Urinary bladder (tissue), 4 donors: ENCODE measurements around the gene PSMB5. TPM values are rescaled to one million over a fixed set of nuclear protein-coding genes. Genes with fewer than 3 reads are reported as not detected.
"Not testable (repeated sequence)": the region's sequence is repeated elsewhere in the genome, so short reads cannot be mapped to it uniquely, and the experiment has no call there.

Experiments used
- DNase-seq: peaks from one replicate; pipeline ENCODE4 v3.0.0-alpha.2; 2015; ENCODE audit errors: extremely low spot score
- H3K27ac ChIP-seq: one replicate; pipeline ENCODE4 v1.5.1; 2013; ENCODE audit warnings: low read depth, mild to moderate bottlenecking, moderate library complexity
- H3K36me3 ChIP-seq: one replicate; pipeline ENCODE4 v1.6.1; 2013; ENCODE audit warnings: mild to moderate bottlenecking, moderate library complexity; ENCODE audit not compliant: insufficient read depth
- H3K4me1 ChIP-seq: one replicate; pipeline ENCODE4 v1.6.1; 2013; ENCODE audit warnings: mild to moderate bottlenecking, moderate library complexity; ENCODE audit not compliant: insufficient read depth
- H3K4me3 ChIP-seq: one replicate; pipeline ENCODE4 v1.5.1; 2013; ENCODE audit warnings: low read depth, low read length
- WGBS: extraction: QIAGEN DNeasy Blood & Tissue Kit; methylation state at CpG from one replicate; pipeline ENCODE4 v1.1.7; 2013; 5-methylcytosine and 5-hydroxymethylcytosine counted together
- polyA plus RNA-seq: library from polyadenylated mRNA; stranded (reverse); fragments of 200-250 nt; gene quantifications from one replicate; pipeline ENCODE4 v1.2.3, GENCODE V29; 2013
- total RNA-seq: library from RNA; depleted of rRNA; stranded (reverse); fragments of >200 nt; gene quantifications from one replicate; pipeline ENCODE4 v1.2.3, GENCODE V29; 2014
- donor health status: healthy with polysubstance abuse.
- donor health status: healthy.

Gene PSMB5
- total and polyA plus RNA-seq, 2 donors: 70.3 to 135 TPM

DNA sequence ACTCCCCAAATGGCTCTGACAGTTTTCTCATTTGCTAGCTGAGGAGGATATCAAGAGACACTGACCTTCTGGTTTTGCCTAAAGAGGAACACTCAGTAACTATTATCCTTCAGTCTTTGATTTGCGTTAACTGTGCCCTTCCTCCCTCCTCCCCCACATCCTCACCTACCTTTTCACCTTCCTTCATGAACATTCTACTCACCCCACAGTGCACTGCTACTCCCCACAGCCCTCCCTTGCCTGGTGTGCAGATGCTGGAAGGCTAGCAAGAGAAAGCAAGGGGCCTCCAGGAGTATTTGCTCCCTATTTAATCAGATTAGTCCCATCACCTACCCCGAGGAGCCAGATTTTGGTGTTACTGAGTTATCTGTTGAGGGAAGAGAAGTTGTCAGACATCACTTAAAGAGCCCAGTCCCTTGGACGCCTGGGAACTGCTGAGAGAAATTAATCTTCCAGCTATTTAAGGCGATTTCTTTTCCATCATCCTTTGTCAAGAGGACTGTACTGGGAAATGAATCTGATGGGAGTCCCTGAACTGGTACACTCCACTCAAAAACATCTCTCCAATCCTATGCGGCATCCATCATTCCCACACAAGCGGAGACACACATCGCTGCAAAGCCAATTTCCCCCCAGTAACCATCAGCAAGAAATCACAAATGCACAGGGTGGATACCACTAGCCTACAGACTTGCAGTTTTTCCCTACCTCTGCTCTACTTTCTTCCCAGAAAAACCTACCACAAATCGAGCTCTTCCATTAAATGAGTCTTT lies 11.5 kb downstream of the PSMB5 start:
- WGBS: 82% methylated on average over 8 of the region's 8 CpGs
- Histone ChIP-seq H3K36me3 (no peaks in the 10 kb centered on the region), H3K27ac (no peak overlapping the region), H3K4me3 (no peak overlapping the region), H3K4me1 (no peaks in the 10 kb centered on the region)
- no peak for DNase-seq

DNA sequence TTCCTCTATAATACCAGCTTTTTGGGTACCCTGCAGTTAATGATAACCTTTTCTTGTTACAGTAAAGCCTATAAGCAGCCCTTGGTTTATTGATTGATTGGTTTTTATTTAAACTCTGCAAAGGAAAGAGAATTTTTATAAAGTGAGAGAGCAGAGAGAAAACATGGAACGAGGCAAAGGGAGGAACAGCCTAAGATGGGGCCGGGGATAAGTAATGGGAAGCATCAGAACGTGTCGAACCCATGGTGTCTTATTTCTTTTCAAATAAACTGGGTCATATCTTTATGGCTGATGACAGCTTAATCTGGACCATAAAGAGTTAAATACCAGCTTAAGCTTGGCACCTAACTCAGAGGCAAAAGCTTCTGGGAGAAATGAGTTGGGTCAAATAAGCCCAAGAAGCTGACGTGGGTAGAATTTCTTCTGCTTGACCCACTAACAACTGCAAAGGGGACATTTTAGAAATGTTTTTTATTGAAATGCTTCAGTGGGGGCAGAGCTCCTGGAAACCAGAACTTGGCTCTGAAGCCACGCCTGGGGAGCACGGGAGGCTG lies 12.7 kb downstream of the PSMB5 start:
- Histone ChIP-seq H3K4me1 (no peaks in the 10 kb centered on the region), H3K27ac (no peak overlapping the region), H3K36me3 (no peaks in the 10 kb centered on the region), H3K4me3 (no peak overlapping the region)
- DNase-seq: no peak
- WGBS: 56% methylated on average over 7 of the region's 7 CpGs

DNA sequence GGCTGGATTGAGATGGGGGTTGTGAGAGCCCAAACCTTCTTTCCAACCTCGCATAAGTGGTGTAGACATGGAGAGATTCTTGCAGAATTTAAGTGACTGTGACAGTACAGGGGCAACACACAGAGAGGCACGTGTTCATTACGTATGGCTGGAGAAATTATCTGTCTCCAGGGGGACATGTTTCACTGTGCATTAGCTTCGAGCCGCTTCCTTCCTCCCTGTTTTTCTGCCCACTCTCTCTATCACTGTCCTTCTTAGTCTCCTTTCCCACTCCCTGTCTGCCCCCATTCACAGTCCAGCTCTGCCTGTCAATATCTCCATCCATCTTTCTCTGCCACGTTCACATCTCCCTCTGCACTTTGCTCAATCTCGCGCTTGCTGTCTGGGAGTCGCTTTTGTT lies 13.3 kb downstream of the PSMB5 start:
- Histone ChIP-seq H3K36me3 (no peaks in the 10 kb centered on the region), H3K4me3 (no peak overlapping the region), H3K27ac (no peak overlapping the region), H3K4me1 (no peaks in the 10 kb centered on the region)
- 52% methylated on average over 9 of the region's 9 CpGs for WGBS
- no peak for DNase-seq

DNA sequence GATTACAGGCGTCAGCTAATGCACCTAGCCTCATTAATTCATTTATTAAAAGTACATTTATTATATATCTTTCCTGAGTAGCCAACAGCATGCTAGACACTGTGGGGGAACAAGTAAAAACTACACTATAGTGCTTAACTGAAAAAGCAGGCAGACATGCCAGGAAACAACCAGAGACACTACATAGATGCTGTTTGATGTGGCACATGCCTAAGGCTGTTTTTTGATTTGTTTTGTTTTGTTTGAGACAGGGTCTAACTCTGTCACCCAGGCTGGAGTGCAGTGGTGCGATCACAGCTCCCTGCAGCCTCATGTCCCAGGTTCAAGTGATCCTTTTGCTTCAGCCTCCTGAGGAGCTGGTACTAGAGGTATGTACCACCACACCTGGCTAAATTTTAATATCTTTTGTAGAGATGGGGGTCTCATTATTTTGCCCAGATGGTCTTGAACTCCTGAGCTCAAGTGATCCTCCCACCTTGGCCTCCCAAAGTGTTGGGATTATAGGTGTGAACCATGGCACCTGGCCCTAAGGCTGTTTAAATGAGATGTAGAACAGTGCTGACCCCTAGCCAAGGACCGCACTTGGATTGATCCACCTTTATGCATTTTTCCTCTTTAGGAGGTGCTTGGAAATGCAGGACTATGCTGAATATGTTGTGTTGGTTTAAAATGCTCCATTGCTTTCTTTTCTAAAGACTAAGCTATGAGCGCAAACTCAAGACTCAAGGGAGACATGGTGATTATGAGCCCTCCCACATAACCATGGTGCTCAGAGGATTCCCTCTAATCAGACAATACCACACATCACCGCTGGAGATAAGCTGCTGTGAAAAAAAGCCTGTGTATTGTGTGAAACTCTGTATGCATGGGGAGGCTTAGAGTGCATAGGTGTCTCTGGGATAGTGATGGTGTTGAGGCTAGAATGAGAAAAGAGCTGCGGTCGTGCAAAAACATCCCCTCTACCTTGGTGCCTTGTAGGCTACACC lies 14.3 kb downstream of the PSMB5 start:
- no peak overlapping the region for H3K27ac ChIP-seq
- H3K36me3 ChIP-seq: no peaks in the 10 kb centered on the region
- no peaks in the 10 kb centered on the region for H3K4me1 ChIP-seq
- DNase-seq: no peak
- 91% methylated on average over 7 of the region's 7 CpGs for WGBS
- H3K4me3 ChIP-seq: no peak overlapping the region

DNA sequence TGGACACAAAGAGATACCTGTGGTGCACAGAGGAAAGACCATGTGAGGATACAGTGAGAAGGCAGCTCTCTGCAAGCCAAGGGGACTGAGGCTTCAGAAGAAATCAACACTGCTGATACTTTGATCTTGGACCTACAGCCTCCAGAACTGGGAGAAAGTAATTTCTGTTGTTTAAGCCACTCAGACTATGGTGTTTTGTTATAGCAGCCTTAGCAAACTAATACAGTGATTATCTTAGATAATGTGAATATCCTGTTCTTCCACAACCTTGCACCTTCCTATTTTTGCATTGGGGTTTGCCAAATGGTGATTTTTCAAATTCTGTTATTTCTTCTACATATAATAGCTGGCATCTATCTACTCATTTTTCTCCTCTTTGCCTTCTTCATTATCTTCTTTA lies 16.6 kb downstream of the PSMB5 start:
- DNase-seq: no peak
- no peak overlapping the region for H3K27ac ChIP-seq
- no peak overlapping the region for H3K4me3 ChIP-seq
- H3K4me1 ChIP-seq: no peaks in the 10 kb centered on the region
- H3K36me3 ChIP-seq: no peaks in the 10 kb centered on the region

DNA sequence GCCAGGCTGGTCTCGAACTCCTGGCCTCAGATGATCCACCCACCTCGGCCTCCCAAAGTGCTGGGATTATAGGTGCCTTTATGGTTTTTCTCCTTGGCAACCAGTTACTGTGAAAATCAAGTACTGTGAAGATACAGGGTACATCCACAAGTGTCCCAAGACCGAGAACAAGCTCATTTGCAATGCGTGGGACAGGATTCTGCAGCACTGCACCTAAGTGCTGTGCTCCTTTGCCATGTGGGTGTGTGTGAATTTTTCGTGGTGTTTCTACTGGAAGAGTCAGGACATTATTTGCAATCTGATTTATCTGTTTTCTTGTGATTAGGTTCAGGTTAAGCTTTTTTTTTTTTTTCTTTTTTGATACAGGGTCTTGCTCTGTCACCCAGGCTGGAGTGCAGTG lies 17.6 kb downstream of the PSMB5 start:
- 86% methylated on average over 5 of the region's 5 CpGs for WGBS
- Histone ChIP-seq H3K36me3 (no peaks in the 10 kb centered on the region), H3K4me1 (no peaks in the 10 kb centered on the region), H3K4me3 (no peak overlapping the region), H3K27ac (no peak overlapping the region)
- DNase-seq: no peak

DNA sequence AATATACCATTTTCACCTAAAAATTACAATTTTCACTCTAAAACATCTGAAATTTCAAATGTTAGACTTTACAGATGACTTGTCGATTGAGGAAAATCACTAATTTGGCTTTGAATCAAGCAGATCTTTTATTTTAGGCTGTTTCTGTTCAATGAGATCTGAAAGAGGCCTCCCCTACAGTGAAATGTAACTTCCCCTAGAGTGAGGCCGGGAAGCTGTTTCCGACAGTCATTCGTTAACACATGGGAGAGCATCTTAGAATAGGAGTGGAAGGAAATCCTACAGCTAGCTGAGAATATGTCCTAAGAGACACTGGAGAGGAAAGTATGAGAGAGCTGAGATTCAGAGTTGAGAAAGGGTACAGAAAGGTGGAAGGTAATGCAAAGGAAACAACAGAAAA lies 19.1 kb downstream of the PSMB5 start:
- Histone ChIP-seq H3K27ac (no peak overlapping the region), H3K36me3 (no peaks in the 10 kb centered on the region), H3K4me3 (no peak overlapping the region), H3K4me1 (no peaks in the 10 kb centered on the region)
- 74% methylated on average over 4 of the region's 4 CpGs for WGBS
- DNase-seq: no peak

DNA sequence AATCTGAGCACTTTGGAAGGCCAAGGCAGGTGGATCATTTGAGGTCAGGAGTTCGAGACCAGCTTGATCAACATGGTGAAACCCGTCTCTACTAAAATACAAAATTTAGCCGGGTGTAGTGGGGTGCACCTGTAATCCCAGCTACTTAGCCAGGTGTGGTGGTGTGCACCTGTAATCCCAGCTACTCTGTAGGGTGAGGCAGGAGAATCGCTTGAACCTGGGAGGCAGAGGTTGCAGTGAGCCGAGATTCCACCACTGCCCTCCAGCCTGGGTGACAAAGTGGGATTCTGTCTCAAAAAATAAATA lies 21.0 kb downstream of the PSMB5 start:
- H3K27ac ChIP-seq, DNase-seq, H3K4me3 ChIP-seq, H3K36me3 ChIP-seq, H3K4me1 ChIP-seq: not testable (repeated sequence)
- WGBS: 87% methylated on average over 5 of the region's 5 CpGs

DNA sequence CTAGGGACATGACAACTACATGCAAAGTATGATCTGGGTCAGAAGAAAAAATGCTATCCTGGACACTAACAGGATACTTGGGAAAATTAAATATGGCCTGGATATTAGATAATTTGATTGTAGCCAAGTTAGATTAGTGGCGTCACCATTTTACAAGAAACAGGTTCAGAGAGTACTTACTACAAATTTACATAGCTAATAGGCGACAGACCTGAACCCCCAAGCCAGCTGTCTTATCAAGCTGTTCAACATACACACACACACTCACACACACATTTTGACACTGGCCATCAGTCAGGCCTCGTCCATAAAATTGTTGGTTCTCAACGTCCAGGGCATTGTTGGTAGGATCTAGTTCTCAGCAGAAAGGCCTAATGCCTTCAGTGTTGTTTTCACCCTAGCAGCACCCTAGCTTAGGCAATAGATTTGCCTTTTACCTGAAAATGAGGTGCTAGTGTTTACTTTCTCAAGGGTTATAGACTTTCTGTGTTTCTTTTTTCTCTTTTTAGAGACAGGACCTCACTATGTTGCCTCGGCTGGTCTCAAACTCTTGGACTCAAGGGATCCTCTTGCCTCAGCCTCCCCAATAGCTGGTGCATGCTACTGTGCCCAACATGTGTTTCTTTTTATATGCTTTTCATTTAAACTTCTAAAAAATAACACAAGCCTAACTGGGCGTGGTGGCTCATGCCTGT lies 21.5 kb downstream of the PSMB5 start:
- no peak for DNase-seq
- no peak overlapping the region for H3K4me3 ChIP-seq
- WGBS: 74% methylated on average over 6 of the region's 6 CpGs
- no peaks in the 10 kb centered on the region for H3K4me1 ChIP-seq
- no peak overlapping the region for H3K27ac ChIP-seq
- no peaks in the 10 kb centered on the region for H3K36me3 ChIP-seq

DNA sequence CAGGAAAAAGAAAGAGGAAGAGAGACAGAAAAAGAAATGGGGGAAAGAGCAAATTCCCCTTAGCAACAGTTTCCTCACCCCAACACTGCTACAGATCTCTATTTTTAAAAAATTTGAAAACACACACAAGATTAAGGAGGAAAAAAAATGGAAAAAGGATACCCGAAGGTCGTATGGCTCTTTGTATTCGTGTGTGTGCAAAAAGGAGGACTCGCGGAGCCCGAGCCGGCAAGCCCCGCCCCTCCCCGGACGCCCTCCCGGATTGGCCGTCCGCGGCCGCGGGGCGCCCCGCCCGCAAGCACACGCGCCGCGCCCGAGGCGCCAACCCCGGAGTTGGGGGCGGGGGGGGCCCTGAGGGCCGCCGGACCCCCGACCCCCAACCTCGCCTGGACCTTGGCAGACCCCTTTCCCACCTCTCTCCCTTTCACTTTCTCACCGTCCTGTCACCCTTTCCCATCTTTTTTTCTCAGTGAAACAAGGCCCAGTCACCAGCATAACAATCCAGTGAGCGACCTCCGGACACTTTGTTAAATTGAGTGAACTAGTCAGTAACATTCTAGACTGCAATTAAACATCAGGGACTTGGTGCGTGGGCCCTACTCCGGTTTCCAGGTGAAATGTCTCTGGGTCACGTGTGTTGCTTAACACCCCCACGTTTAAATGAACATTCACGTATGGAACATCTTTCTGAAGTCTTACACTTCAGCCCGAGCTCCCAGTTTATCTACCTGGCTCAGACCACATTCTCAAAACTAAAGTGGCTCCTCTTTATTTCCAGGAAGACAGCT lies 24.6 kb downstream of the PSMB5 start, which contains the start of gene C14orf93:
Gene C14orf93, minus strand, starts transcription at position 205 of the 788 bp plus-strand sequence. CDS start 11,120 bp downstream, outside the sequence.
- Histone ChIP-seq H3K27ac (peak within 1 kb of the TSS; percentile 90), H3K4me1 (no peaks in the 10 kb centered on the region), H3K36me3 (no peaks in the 10 kb centered on the region), H3K4me3 (peak within 1 kb of the TSS; percentile 50)
- peak; percentile 51 for DNase-seq
- 2% methylated on average over 40 of the region's 40 CpGs for WGBS

DNA sequence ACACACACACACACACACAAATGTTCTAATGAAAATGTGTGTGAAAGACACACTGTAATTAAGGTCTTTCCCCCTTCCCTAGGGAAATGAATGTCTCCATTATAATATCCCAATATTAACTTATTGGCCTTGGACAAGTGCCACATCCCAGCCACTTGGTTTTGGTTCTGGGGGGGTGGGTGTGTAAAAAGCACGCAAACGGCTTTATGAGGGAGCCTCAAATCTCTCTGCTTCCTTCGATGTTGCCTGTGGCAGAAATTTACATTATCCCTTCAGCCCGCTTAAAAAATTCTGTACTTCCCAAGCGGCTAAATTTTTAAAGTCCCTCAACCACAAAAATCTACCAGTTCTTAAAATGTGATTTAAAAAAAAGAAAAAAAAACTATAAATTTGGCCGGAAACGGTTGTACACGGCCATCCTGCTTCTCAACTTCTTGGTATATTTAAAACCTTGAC lies 25.2 kb downstream of the PSMB5 start:
- H3K4me3 ChIP-seq: peak overlapping the region; percentile 50
- H3K36me3 ChIP-seq: no peaks in the 10 kb centered on the region
- 11% methylated on average over 8 of the region's 8 CpGs for WGBS
- no peaks in the 10 kb centered on the region for H3K4me1 ChIP-seq
- no peak overlapping the region for H3K27ac ChIP-seq
- DNase-seq: no peak

DNA sequence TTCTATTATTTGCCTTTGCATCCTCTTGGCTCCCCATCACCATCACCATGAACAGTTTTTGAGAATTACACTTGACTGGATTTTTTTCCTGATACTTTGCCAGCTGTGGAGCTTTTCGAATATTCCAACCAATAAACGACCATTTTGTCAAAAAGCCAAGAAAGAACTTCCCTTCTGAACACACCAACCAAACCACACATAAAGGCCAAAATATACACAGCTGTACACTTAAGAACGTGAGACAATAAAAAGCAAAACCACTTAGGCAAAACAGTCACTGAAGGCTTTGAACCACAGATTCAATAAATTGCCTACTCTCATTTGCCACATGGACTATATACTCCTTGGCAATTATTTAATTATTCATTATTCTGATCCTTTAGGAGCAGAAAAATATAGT lies 25.9 kb downstream of the PSMB5 start:
- H3K27ac ChIP-seq: no peak overlapping the region
- no peak overlapping the region for H3K4me3 ChIP-seq
- 32% methylated on average over 3 of the region's 3 CpGs for WGBS
- H3K4me1 ChIP-seq: no peaks in the 10 kb centered on the region
- H3K36me3 ChIP-seq: no peaks in the 10 kb centered on the region
- no peak for DNase-seq
